GM18951 (cell line): ENCODE data around the gene PROB1.

ENCODE experiments used
- POLR2A ChIP-seq: IDR thresholded peaks from 4 replicates; pipeline ENCODE4 v1.6.1; 2011; ENCODE audit warnings: mild to moderate bottlenecking; ENCODE audit not compliant: insufficient read length, insufficient read depth; ENCODE audit errors: extremely low read depth
- in situ Hi-C: fragments of 300-500 bp; cut with MboI; formaldehyde crosslinking; loops from one replicate; pipeline ENCODE4 v1.12.0; 2022; ENCODE audit warnings: low sequenced_read_pairs, mixed read lengths, inconsistent platforms; ENCODE audit not compliant: unreplicated experiment

The PROB1 gene

DNA sequence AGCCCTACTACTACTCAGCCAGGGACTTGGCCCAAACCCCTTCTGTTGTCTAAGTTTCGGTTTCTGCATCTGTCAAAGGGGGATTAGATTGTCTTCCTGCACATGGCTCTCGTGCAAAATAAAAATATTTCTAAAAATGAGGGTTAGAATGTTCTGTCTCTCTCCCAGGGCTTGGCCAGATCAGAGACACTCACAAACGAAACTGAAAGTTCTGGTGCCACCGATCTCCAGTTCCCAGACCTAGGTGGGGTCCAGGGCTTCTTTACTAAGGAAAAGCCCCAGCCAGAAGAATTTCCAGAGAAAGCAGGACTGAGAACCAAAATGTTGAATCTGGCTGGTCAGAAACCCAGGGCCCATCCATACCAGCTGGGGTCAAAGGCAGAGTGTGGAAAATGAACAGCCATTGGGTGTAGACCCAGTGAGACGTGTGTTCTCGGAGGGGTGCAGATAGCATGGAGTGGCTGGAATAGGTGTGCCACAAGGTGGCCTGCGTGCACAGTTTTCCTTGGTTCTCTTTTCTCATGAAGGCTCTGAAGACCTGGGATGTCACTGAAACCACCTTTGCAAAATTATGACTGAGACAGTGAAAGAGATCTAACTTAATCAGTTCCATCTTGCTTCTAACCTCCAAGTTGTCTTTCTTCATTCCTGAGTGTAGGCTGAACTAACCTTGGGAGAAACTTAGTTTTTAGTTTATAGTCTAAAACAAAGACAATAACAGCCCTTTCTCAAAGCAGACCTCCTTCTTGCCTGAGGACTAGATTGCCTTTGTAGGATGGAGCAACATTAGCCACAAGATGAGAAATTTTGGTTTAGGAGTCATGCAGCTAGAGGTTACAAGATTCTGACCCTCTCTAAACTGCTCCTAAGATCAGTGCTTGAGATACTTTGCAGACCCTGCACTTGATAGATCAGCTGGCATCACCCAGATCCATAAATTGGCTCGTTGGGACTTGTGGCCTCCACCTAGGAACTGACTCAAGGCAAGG is 9.5 kb downstream of the PROB1 start:
- peak; percentile 30 for TF ChIP-seq POLR2A
- in situ Hi-C loops = no loop called here

DNA sequence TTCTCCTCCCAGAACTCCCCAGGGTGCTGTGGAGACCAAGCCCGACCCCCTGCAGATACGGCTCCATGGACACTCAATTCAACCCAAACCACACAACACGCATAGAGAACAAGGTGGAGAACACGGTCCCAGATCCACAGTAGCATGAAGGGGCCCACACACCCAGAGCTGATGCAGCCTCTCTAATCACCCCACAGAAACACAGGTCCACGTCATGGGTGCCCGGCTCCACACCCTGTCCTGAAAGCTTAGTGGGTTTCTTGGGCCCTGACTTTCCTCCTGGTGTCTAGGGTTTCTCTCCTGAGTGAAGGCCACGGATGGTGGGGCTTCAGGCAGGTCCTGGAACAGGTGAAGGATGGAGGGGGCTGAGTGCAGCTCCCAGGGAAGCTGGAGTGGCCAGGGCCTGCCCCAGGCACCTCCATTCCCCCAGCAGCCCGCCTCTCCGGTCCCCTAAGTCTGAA is 10.3 kb downstream of the PROB1 start:
- in situ Hi-C loops = no loop called here
- TF ChIP-seq POLR2A = peak; percentile 8

DNA sequence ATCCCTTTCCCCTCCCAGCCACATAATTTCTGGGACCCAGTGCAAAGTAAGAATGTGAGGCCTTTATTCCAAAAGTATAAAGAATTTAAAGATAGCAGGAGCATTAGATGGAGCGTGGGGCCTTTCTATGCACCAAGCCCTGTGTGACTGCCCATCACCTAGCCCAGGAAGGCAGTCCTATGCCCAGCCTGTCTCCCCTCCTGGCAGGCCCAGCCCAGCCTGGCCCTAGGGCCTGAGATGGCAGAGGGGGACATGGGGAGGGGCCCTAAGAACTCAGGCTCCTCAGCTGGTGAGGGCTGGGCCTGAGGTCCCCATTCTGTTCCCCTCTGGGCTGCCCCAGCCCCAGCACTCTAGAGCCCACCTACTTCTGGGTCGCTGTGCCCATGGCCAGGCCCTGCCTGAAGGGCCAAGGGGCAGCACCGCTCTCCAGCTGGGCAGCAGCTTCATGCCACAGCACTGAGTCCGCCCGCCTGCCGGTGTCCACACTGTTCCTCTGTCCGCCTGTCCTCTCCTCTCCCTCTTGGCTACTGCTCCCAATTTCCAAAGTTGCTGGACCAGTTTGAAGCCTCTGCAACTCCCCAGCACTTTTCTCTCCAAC is 10.8 kb downstream of the PROB1 start:
- in situ Hi-C loops = no loop called here
- TF ChIP-seq POLR2A = no peak

DNA sequence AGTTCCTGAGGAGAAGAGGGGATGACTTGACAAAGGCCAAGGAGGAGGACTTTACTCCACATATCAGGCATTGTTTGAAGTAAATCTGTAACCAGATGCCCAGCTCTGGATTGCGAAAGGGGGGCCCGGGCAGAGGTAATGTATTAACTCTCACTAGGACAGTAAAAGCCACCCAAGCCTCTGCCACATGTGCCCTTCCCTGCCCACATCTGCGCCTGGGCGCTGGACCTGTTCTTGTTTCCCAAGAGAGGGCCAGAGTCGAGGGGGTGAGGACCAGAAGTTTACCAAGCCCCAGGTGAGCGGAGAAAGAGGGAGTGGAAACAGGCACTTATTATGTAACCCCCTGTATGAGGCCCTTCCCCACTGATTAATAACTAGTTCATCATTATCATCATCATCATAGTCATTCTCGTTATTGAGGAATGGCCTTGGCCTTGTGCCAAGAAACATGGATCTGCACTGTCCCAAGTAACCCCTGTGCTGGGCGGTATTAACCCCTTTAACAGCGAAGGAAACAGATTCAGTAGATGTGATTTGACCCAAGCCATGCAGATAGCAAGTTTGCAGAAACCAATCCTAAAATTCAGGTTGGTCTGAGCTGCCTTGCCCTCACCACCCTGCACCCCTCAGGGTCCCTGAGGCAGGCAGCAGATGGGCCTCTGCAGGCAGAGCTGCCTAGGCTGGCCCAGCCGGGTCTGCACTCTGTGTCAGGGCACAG is 11.5 kb downstream of the PROB1 start, which contains the start of gene SLC23A1:
Gene SLC23A1, minus strand, starts transcription at position 23 of the 718 bp plus-strand sequence. CDS start 44 bp downstream, outside the sequence.
- in situ Hi-C loops = no loop called here
- peak; percentile 7 for TF ChIP-seq POLR2A

DNA sequence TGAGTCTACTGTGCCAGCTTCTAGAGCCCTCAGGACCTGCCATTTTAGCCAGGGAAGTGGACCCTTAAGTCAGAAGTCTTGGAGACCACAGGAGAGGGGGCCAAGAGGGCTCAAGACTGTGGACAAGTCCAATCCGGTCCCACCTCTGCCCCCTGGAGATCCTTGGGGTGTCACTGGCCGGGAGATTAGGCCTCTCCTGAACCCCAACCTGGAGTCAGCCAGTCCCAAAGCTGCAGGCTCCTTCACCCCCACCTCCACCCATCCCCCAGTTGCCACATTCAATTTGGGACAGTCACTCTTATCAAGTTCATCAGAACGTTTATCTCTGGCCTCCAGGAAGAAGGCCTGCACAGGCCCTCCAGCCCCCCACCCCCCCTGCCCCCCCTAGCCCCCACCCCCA is 12.1 kb downstream of the PROB1 start:
- TF ChIP-seq POLR2A = no peak
- in situ Hi-C loops = no loop called here

DNA sequence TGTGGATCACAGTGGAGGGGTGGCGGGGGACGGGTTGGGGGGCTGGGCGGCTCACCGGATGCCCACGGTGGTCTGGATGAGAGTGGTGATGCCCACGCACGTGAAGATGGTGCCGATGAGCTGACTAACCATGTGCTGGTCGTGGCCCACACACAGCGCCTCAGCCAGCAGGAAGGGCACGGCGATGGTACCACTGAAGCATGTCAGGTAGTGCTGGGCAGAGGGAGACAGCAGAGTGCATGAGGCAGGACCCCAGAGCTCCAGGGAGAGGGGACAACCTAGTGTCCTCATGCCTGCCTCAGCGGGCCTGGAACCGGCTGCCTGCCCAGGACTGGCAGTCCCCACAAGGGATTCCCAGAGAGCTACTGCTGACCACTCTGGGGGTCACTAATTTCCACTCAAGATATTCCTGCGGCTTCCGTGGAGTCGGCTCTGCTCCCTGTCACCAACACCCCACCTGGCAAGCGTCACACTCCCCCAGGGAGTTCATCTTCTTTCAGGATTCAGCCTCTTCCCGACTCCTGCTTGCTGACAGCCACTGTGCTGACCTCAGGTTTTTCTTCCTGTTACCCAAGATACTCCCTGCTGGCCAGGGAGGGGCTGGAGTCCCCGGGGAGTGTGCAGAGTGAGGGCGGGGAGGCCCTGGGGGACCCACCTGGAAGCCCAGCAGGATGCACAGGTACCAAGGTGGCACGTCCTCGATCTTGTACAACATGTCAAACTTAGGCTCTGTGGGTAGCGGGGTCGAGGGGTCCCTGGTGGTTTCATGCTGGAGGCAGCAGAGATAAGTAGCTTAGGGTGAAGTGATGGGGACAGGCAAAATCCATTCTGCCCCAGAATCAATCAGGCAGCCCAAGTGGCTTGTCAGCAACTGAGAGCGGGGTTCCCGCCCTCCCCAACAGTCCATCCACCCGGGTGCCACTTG is 12.8 kb downstream of the PROB1 start:
- in situ Hi-C loops = no loop called here
- no peak for TF ChIP-seq POLR2A

DNA sequence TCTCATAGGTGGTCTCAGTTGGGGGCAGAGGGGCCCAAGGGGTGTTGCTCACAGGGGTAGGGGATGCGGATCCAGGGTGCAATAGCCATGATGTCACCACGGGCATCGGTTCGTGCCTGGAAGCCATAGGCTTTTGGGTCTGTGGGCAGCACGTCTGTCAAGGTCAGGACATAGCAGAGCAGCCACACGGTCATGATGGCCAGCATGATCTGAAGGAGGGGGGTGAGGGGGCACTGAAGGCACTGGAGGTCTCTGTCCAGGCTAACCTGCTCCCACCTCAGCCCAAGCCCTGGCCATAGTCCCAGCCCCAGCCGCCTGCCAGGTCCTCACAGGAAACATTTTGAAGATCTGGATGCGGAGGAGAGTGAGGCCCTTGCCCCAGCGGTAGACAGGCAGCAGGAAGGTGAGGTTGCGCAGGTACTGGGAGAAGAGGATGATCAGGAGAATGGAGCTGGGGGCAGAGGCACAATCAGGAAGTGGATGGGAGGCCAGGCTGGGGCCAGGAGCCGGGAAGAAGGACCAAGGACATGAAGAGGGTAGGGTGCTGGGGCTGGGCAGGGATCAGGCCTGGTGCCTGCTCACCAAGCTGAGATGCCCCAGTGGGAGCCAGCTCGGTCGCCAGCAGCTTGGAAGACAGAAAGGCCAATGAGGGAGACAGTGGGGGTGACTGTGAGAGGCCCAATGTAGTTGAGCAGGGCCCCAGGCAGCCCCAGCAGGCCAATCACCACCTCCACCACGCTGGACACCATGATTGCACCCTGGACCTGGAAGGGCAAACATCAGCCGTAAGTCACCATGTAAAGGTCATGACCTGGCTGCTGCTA is 15.1 kb downstream of the PROB1 start:
- in situ Hi-C loops = no loop called here

DNA sequence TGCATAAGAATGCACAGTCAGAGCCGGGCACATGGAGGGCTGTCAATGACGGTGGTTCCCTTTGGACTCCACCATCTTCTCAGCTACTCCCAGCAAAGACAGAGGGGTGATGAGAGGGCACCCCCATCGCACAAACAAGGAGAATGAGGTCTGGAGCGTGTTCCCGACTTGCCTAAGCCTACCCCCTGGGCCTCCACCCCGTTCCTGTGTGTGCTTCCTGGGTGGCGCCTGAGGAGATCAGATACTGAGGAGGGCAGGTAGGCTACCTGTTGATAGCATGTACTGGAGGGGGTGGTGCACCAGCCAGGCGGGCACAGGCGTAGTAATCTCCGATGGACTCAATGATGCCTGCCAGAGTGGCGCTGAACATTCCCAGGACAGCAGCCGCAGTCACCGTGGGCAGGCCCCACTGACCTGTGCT is 16.0 kb downstream of the PROB1 start:
- no peak for TF ChIP-seq POLR2A
- in situ Hi-C loops = no loop called here

More for the DNA sequence above, 15.1 kb downstream of the PROB1 start:
- no peak for TF ChIP-seq POLR2A

DNA sequence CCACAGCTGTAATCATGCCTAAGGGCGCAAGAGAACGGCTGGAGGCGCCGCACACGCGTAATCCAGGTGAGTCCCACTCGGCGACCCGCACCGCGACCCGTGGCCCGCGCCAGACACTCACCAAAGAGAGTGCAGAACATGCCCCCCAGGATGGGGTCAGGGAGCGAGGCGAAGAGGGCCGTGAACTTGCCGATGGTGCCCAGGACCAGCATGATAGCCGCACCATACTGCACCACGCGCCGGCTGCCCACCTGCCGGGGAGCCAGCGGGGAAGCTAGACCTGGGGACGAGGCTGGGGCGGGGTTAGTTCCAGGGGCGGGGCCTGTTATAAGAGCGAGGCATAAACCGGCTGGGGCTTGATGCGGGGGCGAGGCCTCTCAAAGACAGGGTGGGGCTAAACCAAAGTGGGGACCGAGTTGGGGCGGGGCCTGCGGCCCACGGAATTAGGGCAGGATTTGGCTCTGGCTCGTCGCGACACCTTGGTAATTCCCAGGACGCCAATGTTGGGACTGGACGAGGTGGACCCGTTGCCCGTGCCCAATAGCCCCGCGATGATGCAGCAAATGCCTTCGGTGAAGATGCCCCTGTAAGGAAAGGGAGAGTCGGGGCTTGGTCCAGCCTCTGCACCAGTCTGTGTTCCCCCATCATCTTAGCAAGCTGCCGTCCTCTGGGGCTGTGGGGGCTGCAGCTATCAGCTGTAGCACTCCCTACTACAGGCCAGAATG is 16.6 kb downstream of the PROB1 start:
- in situ Hi-C loops = no loop called here
- no peak for TF ChIP-seq POLR2A

DNA sequence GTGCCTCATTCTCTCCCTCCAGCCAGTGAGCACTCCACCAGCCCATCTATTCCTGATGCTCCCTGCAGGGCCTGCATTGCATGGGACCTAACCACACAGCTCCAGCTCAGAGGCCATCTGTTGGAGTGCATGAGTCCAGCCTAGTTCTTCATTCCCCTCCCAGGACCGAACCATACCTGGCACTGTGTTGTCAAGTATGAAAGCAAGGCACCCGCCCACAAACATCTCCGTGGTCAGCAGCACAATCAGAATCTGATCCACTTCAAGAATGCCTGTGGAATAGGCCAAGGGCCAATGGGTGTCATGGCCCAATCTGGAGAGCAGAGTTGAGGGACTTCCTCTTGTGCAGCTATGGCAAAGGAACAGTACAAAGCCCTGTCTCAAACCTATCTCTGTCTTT is 17.7 kb downstream of the PROB1 start:
- in situ Hi-C loops = no loop called here

DNA sequence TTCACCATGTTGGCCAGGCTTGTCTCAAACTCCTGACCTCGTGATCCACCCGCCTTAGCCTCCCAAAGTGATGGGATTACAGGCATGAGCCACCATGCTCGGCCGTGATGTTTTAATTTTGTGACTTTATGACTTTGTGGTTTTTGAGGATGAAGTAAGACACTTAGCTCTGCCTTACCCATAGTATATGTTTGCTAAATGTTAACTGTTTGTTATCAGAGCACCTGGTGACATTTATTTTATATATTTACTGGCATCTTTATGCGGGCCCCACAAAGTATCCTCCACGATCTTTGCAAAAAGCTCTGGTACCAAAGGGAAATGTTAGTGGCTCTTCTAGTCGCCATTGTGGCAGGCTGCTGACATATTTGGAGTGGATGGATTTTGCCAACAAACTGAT is 18.5 kb downstream of the PROB1 start:
- TF ChIP-seq POLR2A = no peak
- in situ Hi-C loops = no loop called here

More for the DNA sequence above, 17.7 kb downstream of the PROB1 start:
- no peak for TF ChIP-seq POLR2A
